Epithelial cell of esophagus (primary cell): ENCODE measurements around the gene ZNF350.
"Not testable (repeated sequence)": the region's sequence is repeated elsewhere in the genome, so short reads cannot be mapped to it uniquely, and the experiment has no call there.

Experiments
- DNase-seq: peaks from one replicate; pipeline ENCODE4 v3.0.0; 2010; ENCODE audit warnings: low read depth
- H3K4me3 ChIP-seq: 2 replicates; pipeline ENCODE4 v1.5.1; 2011; ENCODE audit warnings: mild to moderate bottlenecking, low read length, control low read depth
- TF ChIP-seq, protein P1 (sequence below): IDR thresholded peaks from 2 replicates; pipeline ENCODE4 v1.5.1; 2011; ENCODE audit warnings: low read depth, mild to moderate bottlenecking, low read length, control low read depth, inconsistent platforms; ENCODE audit not compliant: insufficient read depth; ENCODE audit errors: missing control alignments

Gene ZNF350

DNA sequence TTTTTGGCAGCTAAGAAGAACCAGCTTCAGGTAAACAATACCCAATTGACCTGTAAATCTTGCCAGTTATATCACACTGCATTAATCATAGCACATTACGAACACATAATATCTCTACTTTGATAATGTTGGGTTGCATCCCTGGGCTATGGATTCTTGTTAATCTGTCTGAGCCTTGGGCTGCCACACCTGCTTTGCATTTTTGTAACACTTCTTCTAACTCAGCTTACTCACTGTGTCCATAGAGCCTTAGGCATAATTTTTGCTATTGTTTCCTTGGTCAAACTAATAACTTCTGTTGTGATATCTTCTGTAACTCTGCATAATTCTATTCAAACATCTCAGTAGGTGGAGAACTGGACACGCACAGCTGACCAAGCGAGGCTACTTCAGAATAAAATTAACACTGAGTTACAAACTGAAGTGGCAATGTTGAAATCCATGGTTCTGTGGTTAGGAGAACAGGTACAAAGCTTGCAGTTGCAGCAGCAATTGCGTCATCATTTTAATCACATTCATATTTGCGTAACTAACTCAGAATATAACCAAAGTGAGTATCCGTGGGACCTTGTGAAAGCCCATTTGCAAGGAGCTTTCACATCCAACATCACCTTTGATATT lies 6.4 kb downstream of the ZNF350 start:
- DNase-seq = peak; percentile 61
- H3K4me3 ChIP-seq = no peak overlapping the region
- TF ChIP-seq, protein P1, sequence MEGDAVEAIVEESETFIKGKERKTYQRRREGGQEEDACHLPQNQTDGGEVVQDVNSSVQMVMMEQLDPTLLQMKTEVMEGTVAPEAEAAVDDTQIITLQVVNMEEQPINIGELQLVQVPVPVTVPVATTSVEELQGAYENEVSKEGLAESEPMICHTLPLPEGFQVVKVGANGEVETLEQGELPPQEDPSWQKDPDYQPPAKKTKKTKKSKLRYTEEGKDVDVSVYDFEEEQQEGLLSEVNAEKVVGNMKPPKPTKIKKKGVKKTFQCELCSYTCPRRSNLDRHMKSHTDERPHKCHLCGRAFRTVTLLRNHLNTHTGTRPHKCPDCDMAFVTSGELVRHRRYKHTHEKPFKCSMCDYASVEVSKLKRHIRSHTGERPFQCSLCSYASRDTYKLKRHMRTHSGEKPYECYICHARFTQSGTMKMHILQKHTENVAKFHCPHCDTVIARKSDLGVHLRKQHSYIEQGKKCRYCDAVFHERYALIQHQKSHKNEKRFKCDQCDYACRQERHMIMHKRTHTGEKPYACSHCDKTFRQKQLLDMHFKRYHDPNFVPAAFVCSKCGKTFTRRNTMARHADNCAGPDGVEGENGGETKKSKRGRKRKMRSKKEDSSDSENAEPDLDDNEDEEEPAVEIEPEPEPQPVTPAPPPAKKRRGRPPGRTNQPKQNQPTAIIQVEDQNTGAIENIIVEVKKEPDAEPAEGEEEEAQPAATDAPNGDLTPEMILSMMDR = no peak

DNA sequence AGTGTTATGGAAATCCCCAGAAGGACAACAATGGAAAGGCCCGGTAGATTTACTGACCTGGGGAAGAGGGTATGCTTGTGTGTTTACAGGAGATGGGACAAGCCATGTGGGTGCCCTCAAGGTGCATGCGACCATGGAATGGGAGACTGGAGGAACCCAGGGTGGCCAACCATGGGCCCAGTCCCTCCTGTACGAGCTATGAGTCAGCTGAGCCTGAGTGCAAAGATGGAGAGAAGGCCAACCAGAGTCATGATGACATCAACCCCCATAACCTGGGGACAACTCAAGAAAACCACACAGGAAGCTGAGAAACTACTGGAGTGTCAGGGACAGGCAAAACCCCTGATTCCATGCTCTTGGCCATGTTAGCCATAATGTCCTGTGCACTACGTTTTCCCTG lies 7.8 kb downstream of the ZNF350 start:
- DNase-seq = no peak
- TF ChIP-seq, protein P1 = no peak
- H3K4me3 ChIP-seq = no peak overlapping the region

DNA sequence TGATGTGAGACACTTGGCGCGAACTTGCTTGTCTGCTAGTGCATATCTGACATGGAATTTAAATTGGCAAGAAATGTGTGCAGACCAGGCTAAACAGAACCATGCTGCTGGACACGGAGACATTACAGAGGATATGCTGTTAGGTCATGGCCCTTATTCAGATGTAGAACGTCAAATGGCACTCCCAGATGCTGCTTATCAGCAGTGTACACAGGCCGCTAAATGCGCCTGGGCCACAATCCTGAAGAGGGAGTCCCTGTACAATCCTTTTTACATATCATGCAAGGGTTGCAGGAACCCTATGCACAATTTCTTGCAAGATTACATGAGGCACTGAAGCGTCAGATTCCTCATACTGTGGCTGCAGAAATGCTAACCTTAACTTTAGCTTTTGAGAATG lies 9.3 kb downstream of the ZNF350 start:
- DNase-seq = no peak
- TF ChIP-seq, protein P1 = no peak
- H3K4me3 ChIP-seq = no peak overlapping the region

DNA sequence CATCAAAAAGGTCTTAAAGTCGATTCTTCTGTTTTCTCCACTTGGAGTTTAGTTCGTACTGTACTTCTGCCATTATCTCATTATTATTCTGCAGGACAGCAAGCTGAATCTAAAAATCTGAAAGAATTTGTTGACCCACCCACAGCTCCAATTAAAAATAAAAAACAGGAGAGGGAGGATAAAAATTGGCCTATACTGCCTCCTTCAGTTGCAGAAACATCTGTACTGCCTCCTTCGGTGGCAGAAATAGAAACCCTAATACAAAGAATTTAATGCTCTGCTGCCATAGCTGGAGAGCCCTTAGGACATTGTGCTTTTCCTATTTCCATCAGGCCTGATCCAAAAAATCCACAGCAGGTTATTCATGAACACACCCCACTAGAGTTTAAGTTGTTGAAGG lies 9.8 kb downstream of the ZNF350 start:
- no peak overlapping the region for H3K4me3 ChIP-seq
- TF ChIP-seq, protein P1 = no peak
- DNase-seq = no peak

DNA sequence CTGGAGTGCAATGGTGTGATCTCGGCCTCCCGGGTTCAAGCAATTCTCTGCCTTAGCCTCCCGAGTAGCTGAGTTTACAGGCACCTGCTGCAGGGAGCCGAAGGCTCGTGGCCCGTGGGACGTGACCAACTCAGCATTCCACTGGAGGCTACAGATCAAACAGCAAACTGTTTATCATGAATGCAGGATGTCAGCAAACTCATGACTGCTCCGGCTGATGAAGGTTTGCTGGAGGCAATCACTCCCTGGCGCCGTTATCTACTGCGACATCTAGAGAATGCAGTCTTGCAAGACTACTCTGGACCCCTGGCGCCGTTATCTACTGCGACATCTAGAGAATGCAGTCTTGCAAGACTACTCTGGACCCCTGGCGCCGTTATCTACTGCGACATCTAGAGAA lies 10.9 kb downstream of the ZNF350 start:
- DNase-seq = not testable (repeated sequence)

DNA sequence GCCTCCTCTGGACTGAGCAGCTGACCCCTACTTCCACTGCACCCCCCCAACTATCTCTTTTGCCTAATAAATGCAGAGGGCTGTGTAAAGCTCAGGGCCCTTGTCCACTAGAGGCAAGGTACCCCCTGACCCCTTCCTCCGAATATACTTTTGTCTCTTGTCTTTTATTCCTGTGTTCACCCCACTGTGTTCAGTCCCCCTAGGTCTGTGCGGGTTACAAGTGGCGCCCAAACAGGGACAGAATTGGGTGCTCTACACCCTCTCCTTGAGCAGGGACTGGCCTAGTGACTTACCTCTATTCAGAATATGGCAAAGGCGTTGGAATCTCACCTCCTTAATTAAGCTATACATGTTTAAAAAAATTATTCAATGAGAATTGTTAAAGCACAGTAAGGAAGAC lies 15.0 kb downstream of the ZNF350 start:
- TF ChIP-seq, protein P1 = no peak
- no peak for DNase-seq
- no peak overlapping the region for H3K4me3 ChIP-seq

More for the DNA sequence above, 10.9 kb downstream of the ZNF350 start:
- not testable (repeated sequence) for H3K4me3 ChIP-seq

DNA sequence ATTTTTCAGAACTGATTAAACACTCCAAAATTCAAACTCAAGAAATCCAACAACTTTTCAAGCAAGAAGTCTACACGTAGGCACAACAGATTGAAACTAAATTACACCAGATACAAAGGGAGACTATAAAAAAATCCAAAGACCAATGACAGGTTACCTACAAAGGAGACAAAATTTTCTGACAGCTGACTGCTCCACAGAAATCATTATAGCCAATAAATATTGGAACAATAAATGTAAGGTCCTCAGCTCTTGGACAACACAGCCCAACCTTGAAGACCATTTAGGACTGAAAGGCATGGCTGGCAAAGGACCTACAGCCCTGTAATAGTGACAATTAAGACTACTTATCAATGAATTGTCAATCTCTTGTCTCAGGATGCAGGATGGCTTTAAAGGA lies 15.9 kb downstream of the ZNF350 start:
- no peak overlapping the region for H3K4me3 ChIP-seq
- TF ChIP-seq, protein P1 = no peak
- DNase-seq = no peak
